Omental fat pad (tissue), 4 donors: ENCODE results near the gene UBE2R2. TPM values are rescaled to one million over a fixed set of nuclear protein-coding genes. Genes with fewer than 3 reads are reported as not detected.
A peak's percentile ranks its signal among the peaks of the same experiment; 100 is the strongest.
"Not testable (repeated sequence)": the region's sequence is repeated elsewhere in the genome, so short reads cannot be mapped to it uniquely, and the experiment has no call there.

Source experiments
- ATAC-seq: fragments of 150-250 bp; one replicate; pipeline ENCODE4 v1.9.1; 2016; ENCODE audit warnings: mild to moderate bottlenecking, moderate library complexity; ENCODE audit not compliant: low FRiP score
- DNase-seq: peaks from one replicate; pipeline ENCODE4 v3.0.0-alpha.2; 2019; ENCODE audit warnings: low spot score
- CTCF ChIP-seq, 3 donors: fragments of 450-650 bp; IDR thresholded peaks; one replicate each; pipeline ENCODE4 v1.5.1; 2016 to 2017; ENCODE audit warnings: antibody characterized with exemption in 3 of 3, mild to moderate bottlenecking in 3 of 3, moderate library complexity in 2 of 3
- small RNA-seq: library from RNA; depleted of rRNA; stranded (forward); fragments of <200 nt; gene quantifications from one replicate; pipeline ENCODE3, GENCODE V24; 2016
- total RNA-seq, 4 donors: library from RNA; depleted of rRNA; stranded (reverse); fragments of >200 nt; gene quantifications; one replicate each; pipeline ENCODE4 v1.1.0, GENCODE V29; 2016

UBE2R2 gene
- total RNA-seq, 4 donors from 2014 or later: 22.4 to 34.3 (median 30.2) TPM

DNA sequence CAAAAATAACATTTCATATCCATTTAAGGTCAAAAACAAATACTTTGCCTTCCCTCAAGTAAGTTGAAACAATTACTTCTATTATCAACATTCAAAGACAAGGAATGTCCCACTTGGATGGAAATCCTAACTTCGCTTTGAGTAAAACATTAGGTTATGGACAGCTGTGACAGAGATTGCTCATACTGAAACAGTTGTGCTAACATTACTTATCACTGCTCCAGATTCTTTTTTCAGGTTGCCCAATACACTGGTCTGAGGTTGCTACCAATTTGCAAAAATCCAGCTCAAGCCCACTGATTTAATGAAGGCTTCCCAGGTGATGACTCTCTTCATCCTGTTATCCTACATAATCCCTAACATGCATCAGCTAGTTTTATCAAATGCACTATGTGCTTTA, 133.4 kb downstream of the UBE2R2 start:
- no peak for DNase-seq
- ATAC-seq: no peak
- no peak for TF ChIP-seq CTCF (IDR thresholded peaks at IDR 0.05)

DNA sequence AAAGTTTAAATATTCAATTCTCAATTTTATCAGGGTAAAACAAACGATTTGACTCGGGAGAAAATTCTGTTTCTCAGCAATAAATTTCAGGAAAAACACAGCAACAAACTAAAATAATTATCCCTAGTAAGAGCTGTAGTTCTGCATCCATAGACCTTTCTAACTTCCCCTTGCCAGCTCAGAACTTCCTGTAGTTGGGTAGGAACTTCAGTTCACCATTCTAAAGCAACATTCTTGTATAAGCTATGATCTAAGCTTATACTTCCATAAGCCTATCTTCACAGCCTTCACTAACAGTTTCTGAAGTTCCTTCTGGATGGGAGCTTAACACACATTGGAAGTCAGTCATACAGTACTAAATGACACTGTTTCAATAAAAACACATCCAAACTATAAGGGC, 135.1 kb downstream of the UBE2R2 start:
- DNase-seq (no peak), ATAC-seq (no peak)
- TF ChIP-seq CTCF (IDR thresholded peaks at IDR 0.05): no peak

DNA sequence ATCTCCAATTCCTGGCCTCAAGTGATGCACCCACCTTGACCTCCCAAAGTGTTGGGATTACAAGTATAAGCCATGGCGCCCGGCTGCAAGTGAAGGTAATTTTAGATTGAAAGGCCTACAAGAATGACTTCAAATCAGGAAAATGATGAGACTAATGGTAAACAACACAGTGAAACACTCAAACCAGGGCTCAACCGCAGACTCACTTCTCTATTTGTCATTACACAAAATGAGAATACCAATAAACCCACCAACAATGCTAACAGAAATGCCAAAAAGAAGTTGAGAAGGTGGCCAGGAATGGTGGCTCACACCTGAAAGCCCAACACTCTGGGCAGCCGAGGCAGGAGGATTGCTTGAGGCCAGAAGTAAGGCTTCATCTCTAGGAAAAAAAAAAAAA, 139.6 kb downstream of the UBE2R2 start:
- no peak for TF ChIP-seq CTCF (IDR thresholded peaks at IDR 0.05)
- ATAC-seq: no peak
- no peak for DNase-seq

DNA sequence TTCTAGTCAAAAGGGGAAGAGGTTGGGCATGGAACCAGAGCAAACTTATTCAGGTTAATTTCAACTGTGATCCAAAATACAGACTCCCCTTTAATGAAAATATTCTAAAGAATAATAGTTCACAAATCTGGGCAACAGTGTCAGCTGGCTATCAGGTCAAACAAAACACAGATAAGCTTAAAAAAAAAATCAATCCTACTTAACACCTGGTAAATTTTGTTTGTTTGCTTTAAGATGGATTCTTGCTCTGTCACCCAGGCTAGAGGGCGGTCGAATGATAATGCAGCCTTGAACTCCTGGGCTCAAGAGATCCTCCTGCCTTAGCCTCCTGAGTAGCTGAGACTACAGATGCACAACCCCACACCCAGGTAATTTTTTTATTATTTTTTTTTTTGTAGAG, 142.8 kb downstream of the UBE2R2 start:
- no peak for TF ChIP-seq CTCF (IDR thresholded peaks at IDR 0.05)
- ATAC-seq: no peak
- DNase-seq: no peak

DNA sequence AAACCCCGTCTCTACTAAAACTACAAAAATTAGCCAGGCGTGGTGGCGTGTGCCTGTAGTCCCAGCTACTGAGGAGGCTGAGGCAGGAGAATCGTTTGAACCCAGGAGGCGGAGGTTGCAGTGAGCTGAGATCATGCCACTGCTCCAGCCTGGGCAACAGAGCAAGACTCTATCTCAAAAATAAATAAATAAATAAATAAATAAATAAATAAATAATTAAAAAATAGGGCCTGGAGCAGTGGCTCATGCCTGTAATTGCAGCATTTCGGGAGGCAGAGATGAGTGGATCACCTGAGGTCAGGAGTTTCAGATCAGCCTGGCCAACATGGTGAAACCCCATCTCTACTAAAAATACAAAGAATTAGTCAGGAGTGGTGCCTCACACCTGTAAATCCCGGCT, 145.5 kb downstream of the UBE2R2 start:
- not testable (repeated sequence) for DNase-seq, ATAC-seq

- ATAC-seq (no peak), DNase-seq (no peak)
These were observed 147.3 kb downstream of the UBE2R2 start for GRCh38 chr9:33964086-33964768.

More at GRCh38 chr9:33964086-33964768, 147.3 kb downstream of the UBE2R2 start:
- no peak for TF ChIP-seq CTCF (IDR thresholded peaks at IDR 0.05)

Small RNAs within 50 kb of the gene (small RNA-seq; reads per million reads assigned to genes)
- gene RF00019 (not detected), gene RNU4ATAC11P (not detected), gene SNORD121A (67.1 reads per million, percentile 96 among the genes with 10 or more reads in this experiment), gene SNORD121B (not detected)

Other genes with a start within 250 kb of the UBE2R2 start
- not detected for gene PRSS3, start 21.6 kb upstream of the UBE2R2 start, total RNA-seq
- 10 to 100 TPM; 16.1 to 27.6 (median 20.9) TPM for gene UBAP2, start 231.7 kb downstream of the UBE2R2 start, total RNA-seq